ENCODE measurements around the gene SH3BP4.
A peak's percentile ranks its signal among the peaks of the same experiment; 100 is the strongest.

Gene SH3BP4

GRCh38 chr2:235098269-235098668, 146.5 kb downstream of the SH3BP4 start:
- no peak overlapping the region for H2BK12ac ChIP-seq (ENCODE audit: low read length in 2 of 2)
- no peak overlapping the region for H3K23ac ChIP-seq (ENCODE audit: low read length in 2 of 2)
- H4K91ac ChIP-seq (ENCODE audit: low read length): no peak overlapping the region
- no peak overlapping the region for H3K4me3 ChIP-seq (ENCODE audit: insufficient read depth in 1 of 2, low read depth in 1 of 2, low read length in 2 of 2)
- peaks cover 0 to 8% of the 10 kb centered on the region in 2 experiments for H3K27me3 ChIP-seq (ENCODE audit: control insufficient read depth in 1 of 2, insufficient read depth in 1 of 2, low read length in 2 of 2)
- DNase-seq: no peak
- H3K4ac ChIP-seq (ENCODE audit: low read depth in 1 of 2, low read length in 2 of 2): no peak overlapping the region
- H3K27ac ChIP-seq (ENCODE audit: low read length, poor library complexity, severe bottlenecking): no peak overlapping the region
- H3K9ac ChIP-seq (ENCODE audit: low read length): no peak overlapping the region
- no peaks in the 10 kb centered on the region for H3K9me3 ChIP-seq (ENCODE audit: control insufficient read depth, low read length)
- no peak overlapping the region for H2BK15ac ChIP-seq (ENCODE audit: low read depth, poor library complexity, severe bottlenecking)
- no peak overlapping the region for H3K4me2 ChIP-seq (ENCODE audit: low read length, poor library complexity, severe bottlenecking)
- no peak overlapping the region for H3K18ac ChIP-seq (ENCODE audit: low read depth in 1 of 2, low read length in 2 of 2)
- H4K8ac ChIP-seq (ENCODE audit: low read length): no peak overlapping the region
- H2AFZ ChIP-seq (ENCODE audit: low read depth, low read length): no peak overlapping the region
- peaks cover 7% of the 10 kb centered on the region for H3K4me1 ChIP-seq (ENCODE audit: control insufficient read depth, insufficient read depth, low read depth, low read length)
- 81% methylated on average over 4 of the region's 4 CpGs for WGBS
- H3K14ac ChIP-seq (ENCODE audit: low read length in 2 of 2): no peak overlapping the region
- H3K79me1 ChIP-seq (replicated peaks; ENCODE audit: low read length, poor library complexity, severe bottlenecking): peaks cover 2% of the 10 kb centered on the region
- no peak overlapping the region for H2BK5ac ChIP-seq (ENCODE audit: low read depth, low read length, poor library complexity, severe bottlenecking)
- H2BK120ac ChIP-seq (ENCODE audit: low read depth, low read length): no peak overlapping the region
- H2AK5ac ChIP-seq (ENCODE audit: low read length, severe bottlenecking): no peak overlapping the region
- H3K36me3 ChIP-seq (ENCODE audit: control insufficient read depth in 1 of 2, insufficient read depth in 2 of 2, low read depth in 1 of 2, low read length in 2 of 2): no peaks in the 10 kb centered on the region

DNA sequence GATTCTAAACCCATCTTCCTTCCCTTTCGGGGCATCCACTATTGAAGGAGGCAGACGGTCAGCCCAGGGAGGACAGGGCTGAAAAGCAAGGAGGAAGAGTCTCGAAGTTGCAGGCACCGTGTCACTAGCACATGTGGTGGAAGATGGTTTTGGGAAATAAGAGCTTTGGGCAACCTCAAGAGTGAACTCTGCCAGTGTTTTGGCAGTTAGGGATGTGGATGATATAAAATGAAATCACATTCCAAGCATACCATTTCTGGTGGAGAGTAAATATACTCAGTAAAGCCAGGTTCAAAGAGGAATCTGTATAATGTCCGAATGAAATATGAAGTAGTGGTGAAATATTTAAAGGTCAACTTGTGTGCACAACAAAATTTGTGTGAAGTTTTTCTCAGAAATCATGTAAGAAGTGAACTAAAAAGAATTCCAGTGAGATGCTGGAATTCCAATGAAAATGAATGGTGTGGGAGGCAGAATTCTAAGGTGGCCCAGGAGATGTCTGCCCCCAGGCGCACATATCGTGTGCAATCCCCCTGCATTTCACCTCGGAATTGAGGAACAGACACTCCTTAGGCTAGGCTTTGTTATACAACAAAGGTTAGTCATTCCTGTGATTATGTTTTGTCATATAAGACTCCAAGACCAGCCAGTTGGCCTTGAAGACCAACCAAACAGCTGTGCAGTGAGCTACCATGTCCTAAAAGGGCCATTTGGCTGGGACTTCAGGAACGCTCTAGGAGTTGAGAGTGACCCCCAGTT, 147.1 kb downstream of the SH3BP4 start:
- Histone ChIP-seq H3K36me3 (ENCODE audit: control insufficient read depth in 1 of 2, insufficient read depth in 2 of 2, low read depth in 1 of 2, low read length in 2 of 2) (no peaks in the 10 kb centered on the region), H3K9ac (ENCODE audit: low read length) (no peak overlapping the region), H3K14ac (ENCODE audit: low read length in 2 of 2) (no peak overlapping the region), H2BK5ac (ENCODE audit: low read depth, low read length, poor library complexity, severe bottlenecking) (no peak overlapping the region), H2BK120ac (ENCODE audit: low read depth, low read length) (no peak overlapping the region), H3K4me3 (ENCODE audit: insufficient read depth in 1 of 2, low read depth in 1 of 2, low read length in 2 of 2) (no peak overlapping the region), H2BK15ac (ENCODE audit: low read depth, poor library complexity, severe bottlenecking) (no peak overlapping the region), H2AFZ (ENCODE audit: low read depth, low read length) (no peak overlapping the region), H3K27ac (ENCODE audit: low read length, poor library complexity, severe bottlenecking) (no peak overlapping the region), H4K8ac (ENCODE audit: low read length) (no peak overlapping the region), H3K4ac (ENCODE audit: low read depth in 1 of 2, low read length in 2 of 2) (no peak overlapping the region), H3K9me3 (ENCODE audit: control insufficient read depth, low read length) (no peaks in the 10 kb centered on the region), H4K91ac (ENCODE audit: low read length) (no peak overlapping the region), H2BK12ac (ENCODE audit: low read length in 2 of 2) (no peak overlapping the region), H3K4me2 (ENCODE audit: low read length, poor library complexity, severe bottlenecking) (no peak overlapping the region), H2AK5ac (ENCODE audit: low read length, severe bottlenecking) (peak overlapping the region; percentile 4), H3K23ac (ENCODE audit: low read length in 2 of 2) (no peak overlapping the region), H3K4me1 (ENCODE audit: control insufficient read depth, insufficient read depth, low read depth, low read length) (peaks cover 6% of the 10 kb centered on the region), H3K27me3 (ENCODE audit: control insufficient read depth in 1 of 2, insufficient read depth in 1 of 2, low read length in 2 of 2) (peaks cover 0 to 8% of the 10 kb centered on the region in 2 experiments), H3K18ac (ENCODE audit: low read depth in 1 of 2, low read length in 2 of 2) (no peak overlapping the region), H3K79me1 (replicated peaks; ENCODE audit: low read length, poor library complexity, severe bottlenecking) (peaks cover 2% of the 10 kb centered on the region)
- no peak for DNase-seq
- 93% methylated on average over 9 of the region's 9 CpGs for WGBS

DNA sequence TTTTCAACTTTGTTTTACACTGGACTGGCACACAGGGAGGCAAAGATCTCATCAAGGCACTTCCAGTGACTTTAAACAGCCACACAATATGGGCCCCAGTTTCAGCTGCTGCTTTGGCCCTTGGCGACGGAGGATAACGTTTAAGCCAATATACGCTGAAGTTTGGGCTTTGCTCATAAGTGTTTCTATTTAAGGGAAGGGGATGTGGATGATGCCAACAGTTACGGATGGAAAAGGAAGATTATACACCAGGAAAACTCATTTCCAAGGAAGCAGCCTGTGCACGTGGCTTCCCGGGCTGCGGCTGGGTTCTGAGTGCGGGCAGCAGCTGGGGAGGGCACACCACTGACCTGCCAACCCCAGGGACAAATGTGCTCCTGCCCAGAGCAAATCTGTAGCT, 151.1 kb downstream of the SH3BP4 start:
- no peak overlapping the region for H3K27ac ChIP-seq (ENCODE audit: low read length, poor library complexity, severe bottlenecking)
- H2AFZ ChIP-seq (ENCODE audit: low read depth, low read length): no peak overlapping the region
- H3K4me2 ChIP-seq (ENCODE audit: low read length, poor library complexity, severe bottlenecking): no peak overlapping the region
- H4K91ac ChIP-seq (ENCODE audit: low read length): no peak overlapping the region
- H3K79me1 ChIP-seq (replicated peaks; ENCODE audit: low read length, poor library complexity, severe bottlenecking): peaks cover 9% of the 10 kb centered on the region
- 96% methylated on average over 9 of the region's 9 CpGs for WGBS
- DNase-seq: no peak
- H3K9ac ChIP-seq (ENCODE audit: low read length): no peak overlapping the region
- no peak overlapping the region for H2BK120ac ChIP-seq (ENCODE audit: low read depth, low read length)
- no peak overlapping the region for H2BK5ac ChIP-seq (ENCODE audit: low read depth, low read length, poor library complexity, severe bottlenecking)
- H3K23ac ChIP-seq (ENCODE audit: low read length in 2 of 2): no peak overlapping the region
- no peak overlapping the region for H3K4me3 ChIP-seq (ENCODE audit: insufficient read depth in 1 of 2, low read depth in 1 of 2, low read length in 2 of 2)
- no peak overlapping the region for H3K4ac ChIP-seq (ENCODE audit: low read depth in 1 of 2, low read length in 2 of 2)
- peaks cover 18% of the 10 kb centered on the region for H3K4me1 ChIP-seq (ENCODE audit: control insufficient read depth, insufficient read depth, low read depth, low read length)
- H3K14ac ChIP-seq (ENCODE audit: low read length in 2 of 2): no peak overlapping the region
- H3K27me3 ChIP-seq (ENCODE audit: control insufficient read depth in 1 of 2, insufficient read depth in 1 of 2, low read length in 2 of 2): peaks cover 0 to 8% of the 10 kb centered on the region in 2 experiments
- H2BK12ac ChIP-seq (ENCODE audit: low read length in 2 of 2): no peak overlapping the region
- no peaks in the 10 kb centered on the region for H3K9me3 ChIP-seq (ENCODE audit: control insufficient read depth, low read length)
- H2BK15ac ChIP-seq (ENCODE audit: low read depth, poor library complexity, severe bottlenecking): no peak overlapping the region
- no peak overlapping the region for H2AK5ac ChIP-seq (ENCODE audit: low read length, severe bottlenecking)
- no peak overlapping the region for H3K18ac ChIP-seq (ENCODE audit: low read depth in 1 of 2, low read length in 2 of 2)
- no peaks in the 10 kb centered on the region for H3K36me3 ChIP-seq (ENCODE audit: control insufficient read depth in 1 of 2, insufficient read depth in 2 of 2, low read depth in 1 of 2, low read length in 2 of 2)
- no peak overlapping the region for H4K8ac ChIP-seq (ENCODE audit: low read length)

Measured in mesenchymal stem cell (in vitro differentiated cells and primary cell).